Breast epithelium (tissue), 3 donors: ENCODE results near the gene HEPACAM.

Experiments
- POLR2A ChIP-seq: fragments of 450-650 bp; IDR thresholded peaks from one replicate; pipeline ENCODE4 v1.6.1; 2016; ENCODE audit warnings: antibody characterized with exemption, mild to moderate bottlenecking, moderate library complexity
- POLR2AphosphoS5 ChIP-seq, 3 donors: sonication (generic); formaldehyde crosslinking; IDR thresholded peaks; one replicate each; pipeline ENCODE4 v1.6.1; 2017; ENCODE audit warnings: antibody characterized with exemption in 3 of 3
- TF ChIP-seq, protein P1 (sequence below), 3 donors: fragments of 450-650 bp; IDR thresholded peaks; one replicate each; pipeline ENCODE4 v1.5.1; 2016 to 2017; ENCODE audit warnings: antibody characterized with exemption in 3 of 3, mild to moderate bottlenecking in 3 of 3, moderate library complexity in 3 of 3

DNA sequence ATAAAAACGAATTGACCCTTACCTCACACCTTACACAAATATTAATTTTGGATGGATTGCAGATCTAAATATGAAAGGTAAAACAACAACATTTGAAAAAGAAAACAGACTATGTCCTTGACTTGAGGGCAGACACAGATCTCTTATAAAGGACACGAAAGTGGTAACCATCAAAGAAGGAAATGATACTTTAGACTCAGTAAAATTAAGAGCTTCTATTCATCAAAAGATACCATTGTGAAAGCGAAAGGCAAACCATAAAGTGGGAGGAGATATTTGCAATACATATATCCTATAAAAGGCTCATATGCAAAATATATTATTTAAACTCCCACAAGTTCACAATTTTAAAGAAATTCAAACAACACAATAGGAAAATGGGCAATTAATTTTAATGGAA, 5.0 kb downstream of the HEPACAM start:
- TF ChIP-seq, protein P1, sequence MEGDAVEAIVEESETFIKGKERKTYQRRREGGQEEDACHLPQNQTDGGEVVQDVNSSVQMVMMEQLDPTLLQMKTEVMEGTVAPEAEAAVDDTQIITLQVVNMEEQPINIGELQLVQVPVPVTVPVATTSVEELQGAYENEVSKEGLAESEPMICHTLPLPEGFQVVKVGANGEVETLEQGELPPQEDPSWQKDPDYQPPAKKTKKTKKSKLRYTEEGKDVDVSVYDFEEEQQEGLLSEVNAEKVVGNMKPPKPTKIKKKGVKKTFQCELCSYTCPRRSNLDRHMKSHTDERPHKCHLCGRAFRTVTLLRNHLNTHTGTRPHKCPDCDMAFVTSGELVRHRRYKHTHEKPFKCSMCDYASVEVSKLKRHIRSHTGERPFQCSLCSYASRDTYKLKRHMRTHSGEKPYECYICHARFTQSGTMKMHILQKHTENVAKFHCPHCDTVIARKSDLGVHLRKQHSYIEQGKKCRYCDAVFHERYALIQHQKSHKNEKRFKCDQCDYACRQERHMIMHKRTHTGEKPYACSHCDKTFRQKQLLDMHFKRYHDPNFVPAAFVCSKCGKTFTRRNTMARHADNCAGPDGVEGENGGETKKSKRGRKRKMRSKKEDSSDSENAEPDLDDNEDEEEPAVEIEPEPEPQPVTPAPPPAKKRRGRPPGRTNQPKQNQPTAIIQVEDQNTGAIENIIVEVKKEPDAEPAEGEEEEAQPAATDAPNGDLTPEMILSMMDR (IDR thresholded peaks at IDR 0.05), result no peak
- TF ChIP-seq POLR2AphosphoS5 (IDR thresholded peaks at IDR 0.05) (no peak), POLR2A (no peak)
